Small intestine (tissue), 7 donors: Measurements from ENCODE around the gene OSBPL5. TPM values are rescaled to one million over a fixed set of nuclear protein-coding genes. Genes with fewer than 3 reads are reported as not detected.

Experiments used
- DNase-seq, 2 donors: peaks; one replicate each; pipeline versions ENCODE4 v3.0.0 to v3.0.0-alpha.2; 2013
- FAIRE-seq: peaks from 2 replicates; lab custom pipeline; 2012; peaks lifted over from hg19 to GRCh38; lab: Jason Lieb, UNC
- H3K27ac ChIP-seq, 3 donors: one replicate each; pipeline ENCODE4 v1.5.1; 2013; ENCODE audit warnings: low read length in 2 of 3, mild to moderate bottlenecking in 2 of 3, control low read depth in 1 of 3, inconsistent platforms in 1 of 3, low read depth in 1 of 3, moderate library complexity in 1 of 3
- H3K27me3 ChIP-seq, 3 donors: one replicate each; pipeline ENCODE4 v1.6.1; 2013; ENCODE audit warnings: low read length in 3 of 3, inconsistent platforms in 1 of 3; ENCODE audit not compliant: control insufficient read depth in 3 of 3, insufficient read depth in 3 of 3
- H3K36me3 ChIP-seq, 3 donors: one replicate each; pipeline ENCODE4 v1.6.1; 2013; ENCODE audit warnings: low read length in 3 of 3, inconsistent platforms in 1 of 3, low read depth in 1 of 3, mild to moderate bottlenecking in 1 of 3, moderate library complexity in 1 of 3; ENCODE audit not compliant: control insufficient read depth in 3 of 3, insufficient read depth in 2 of 3
- H3K4me1 ChIP-seq, 3 donors: one replicate each; pipeline ENCODE4 v1.6.1; 2013; ENCODE audit warnings: low read length in 2 of 3, inconsistent platforms in 1 of 3, low read depth in 1 of 3, mild to moderate bottlenecking in 1 of 3, moderate library complexity in 1 of 3; ENCODE audit not compliant: control insufficient read depth in 3 of 3, insufficient read depth in 2 of 3
- H3K4me3 ChIP-seq, 3 donors: one replicate each; pipeline ENCODE4 v1.5.1; 2013; ENCODE audit warnings: low read length in 3 of 3, control low read depth in 1 of 3, inconsistent platforms in 1 of 3, low read depth in 1 of 3, mild to moderate bottlenecking in 1 of 3, moderate library complexity in 1 of 3
- H3K9me3 ChIP-seq, 2 donors: one replicate each; pipeline ENCODE4 v1.6.1; 2013; ENCODE audit warnings: low read depth in 1 of 2, low read length in 1 of 2; ENCODE audit not compliant: control insufficient read depth in 2 of 2, insufficient read depth in 1 of 2
- WGBS, 3 donors: extraction: QIAGEN DNeasy Blood & Tissue Kit; methylation state at CpG; one replicate each; pipeline ENCODE4 v1.1.7; 2013; 5-methylcytosine and 5-hydroxymethylcytosine counted together
- polyA plus RNA-seq, 4 donors: library from polyadenylated mRNA; stranded (reverse) in 3 of 4; unstranded in 1 of 4; fragments of 200-250 nt in 3 of 4; fragments of 120-200 nt in 1 of 4; gene quantifications; one replicate each; pipeline versions ENCODE4 v1.2.1 to v1.2.3, GENCODE V29; 2013
- donor health status: healthy with polysubstance abuse.
- donor health status: control.
- donor health status: control.
- donor health status: Bipolar disorder and iron deficiency.
- donor health status: healthy.

OSBPL5 gene
- polyA plus RNA-seq, 4 donors = 1.6 to 16.3 (median 7.9) TPM

DNA sequence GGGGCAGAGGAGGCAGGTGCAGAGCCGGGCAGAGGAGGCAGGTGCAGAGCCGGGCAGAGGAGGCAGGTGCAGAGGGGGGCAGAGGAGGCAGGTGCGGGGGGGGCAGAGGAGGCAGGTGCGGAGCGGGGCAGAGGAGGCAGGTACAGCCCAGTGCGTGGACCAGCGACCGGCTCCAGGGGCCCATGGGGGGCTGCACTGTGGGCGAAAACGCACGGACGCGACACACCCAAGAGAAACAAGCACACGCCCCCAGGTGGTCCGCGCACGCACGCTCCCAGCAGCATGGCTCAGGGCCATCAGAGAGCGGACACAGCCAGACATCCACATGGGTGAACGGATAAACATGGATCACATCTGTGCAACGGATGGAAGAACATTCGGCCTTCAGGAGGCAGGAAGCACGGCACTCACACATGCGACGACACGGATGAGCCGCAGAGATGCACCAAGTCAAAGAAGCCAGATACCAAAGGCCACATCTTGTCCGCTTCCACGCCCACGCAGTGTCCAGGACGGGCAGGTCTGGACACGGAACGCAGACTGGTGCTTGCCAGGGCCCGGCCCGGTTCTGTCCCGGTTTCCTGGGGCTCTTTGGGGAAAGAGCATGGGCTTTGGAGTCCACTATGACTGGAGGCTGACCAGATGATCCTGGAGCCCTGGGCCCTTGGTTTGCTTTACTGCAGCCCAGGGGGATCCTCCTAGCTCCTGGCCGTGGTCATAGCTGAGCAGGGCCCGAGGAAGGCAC lies 21.8 kb downstream of the OSBPL5 start:
- H3K27ac ChIP-seq = no peak overlapping the region
- no peak overlapping the region for H3K4me3 ChIP-seq
- no peak for FAIRE-seq
- no peaks in the 10 kb centered on the region for H3K9me3 ChIP-seq
- 86 to 89% (median 87%) methylated on average over 32 to 38 of the region's 38 CpGs for WGBS, 3 donors
- no peak for DNase-seq
- H3K4me1 ChIP-seq = peaks cover 0 to 19% (median 0%) of the 10 kb centered on the region in 3 donors
- no peaks in the 10 kb centered on the region for H3K27me3 ChIP-seq
- peaks cover 0 to 49% (median 0%) of the 10 kb centered on the region in 3 donors for H3K36me3 ChIP-seq

DNA sequence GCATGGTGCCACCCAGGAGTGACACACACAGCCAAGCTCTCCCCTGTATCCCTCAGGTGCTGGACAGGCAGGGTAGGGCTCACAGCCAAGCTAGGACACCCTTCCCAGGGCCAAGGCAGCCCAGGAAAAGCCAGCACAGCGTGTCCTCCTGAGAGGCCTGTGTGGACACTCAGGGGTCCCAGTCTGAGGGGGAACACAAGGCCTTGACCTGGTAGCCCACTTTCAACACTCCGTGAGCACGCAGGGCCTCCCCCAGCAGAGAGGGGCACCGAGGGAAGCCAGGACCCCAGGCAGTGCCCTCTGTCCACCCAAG lies 24.9 kb downstream of the OSBPL5 start:
- Histone ChIP-seq H3K27ac (no peak overlapping the region), H3K4me1 (peaks cover 0 to 13% (median 3%) of the 10 kb centered on the region in 3 donors), H3K4me3 (no peak overlapping the region), H3K27me3 (no peaks in the 10 kb centered on the region), H3K9me3 (no peaks in the 10 kb centered on the region), H3K36me3 (peaks cover 0 to 37% (median 0%) of the 10 kb centered on the region in 3 donors)
- WGBS, 3 donors = 89 to 95% (median 94%) methylated on average over 4 of the region's 4 CpGs
- FAIRE-seq (no peak), DNase-seq (no peak)

DNA sequence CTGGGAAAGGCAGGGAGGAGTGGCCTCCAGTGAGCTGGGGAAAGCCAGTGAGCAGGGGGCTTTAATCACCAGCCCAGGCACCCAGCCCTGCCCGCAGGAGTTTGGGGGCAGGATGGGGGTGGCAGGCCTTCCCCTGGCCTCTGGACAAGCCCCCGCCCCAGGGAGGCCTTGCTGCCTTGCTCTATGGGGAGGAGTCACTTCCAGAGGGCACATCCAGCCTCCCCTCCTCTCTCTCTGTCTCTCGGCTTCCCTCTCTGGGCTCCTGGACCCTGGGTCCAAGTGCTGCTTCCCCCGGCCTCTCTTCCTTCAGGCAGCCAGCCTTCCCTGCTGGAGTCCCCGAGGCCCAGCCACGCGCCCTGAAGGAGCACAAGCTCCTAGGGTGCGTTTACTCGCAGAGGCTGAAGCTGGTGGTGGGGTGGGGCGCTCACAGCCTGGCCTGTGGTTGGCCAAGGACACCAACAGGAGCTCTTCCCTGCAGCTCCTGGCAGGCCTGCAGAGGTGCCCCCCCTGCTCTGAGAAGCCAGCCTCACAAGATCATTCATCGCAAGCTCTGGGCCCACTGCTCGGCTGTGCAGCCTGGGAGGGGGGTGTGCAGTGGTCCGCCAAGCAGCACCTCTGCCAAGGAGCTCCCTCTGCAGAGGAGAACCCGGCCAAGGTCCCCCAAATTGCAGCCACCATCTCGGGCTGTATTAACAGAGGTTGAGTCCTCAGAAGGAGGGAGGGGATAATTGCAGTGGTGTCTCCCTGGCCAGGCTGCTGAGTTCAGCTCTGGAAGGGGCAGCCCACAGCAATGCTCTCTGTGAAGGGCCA lies 25.4 kb downstream of the OSBPL5 start:
- Histone ChIP-seq H3K4me1 (peaks cover 0 to 15% (median 4%) of the 10 kb centered on the region in 3 donors), H3K9me3 (no peaks in the 10 kb centered on the region), H3K27me3 (no peaks in the 10 kb centered on the region), H3K4me3 (no peak overlapping the region), H3K27ac (no peak overlapping the region), H3K36me3 (peaks cover 0 to 32% (median 0%) of the 10 kb centered on the region in 3 donors)
- FAIRE-seq = no peak
- no peak for DNase-seq
- WGBS, 3 donors = 76 to 81% (median 79%) methylated on average over 15 of the region's 15 CpGs

GRCh38 chr11:3139086-3139440 lies 26.0 kb downstream of the OSBPL5 start:
- Histone ChIP-seq H3K36me3 (peaks cover 0 to 29% (median 0%) of the 10 kb centered on the region in 3 donors), H3K4me3 (no peak overlapping the region), H3K27me3 (no peaks in the 10 kb centered on the region), H3K9me3 (no peaks in the 10 kb centered on the region), H3K4me1 (peaks cover 0 to 15% (median 4%) of the 10 kb centered on the region in 3 donors), H3K27ac (no peak overlapping the region)
- no peak for FAIRE-seq
- no peak for DNase-seq
- WGBS, 3 donors = 63 to 81% (median 70%) methylated on average over 8 of the region's 8 CpGs

DNA sequence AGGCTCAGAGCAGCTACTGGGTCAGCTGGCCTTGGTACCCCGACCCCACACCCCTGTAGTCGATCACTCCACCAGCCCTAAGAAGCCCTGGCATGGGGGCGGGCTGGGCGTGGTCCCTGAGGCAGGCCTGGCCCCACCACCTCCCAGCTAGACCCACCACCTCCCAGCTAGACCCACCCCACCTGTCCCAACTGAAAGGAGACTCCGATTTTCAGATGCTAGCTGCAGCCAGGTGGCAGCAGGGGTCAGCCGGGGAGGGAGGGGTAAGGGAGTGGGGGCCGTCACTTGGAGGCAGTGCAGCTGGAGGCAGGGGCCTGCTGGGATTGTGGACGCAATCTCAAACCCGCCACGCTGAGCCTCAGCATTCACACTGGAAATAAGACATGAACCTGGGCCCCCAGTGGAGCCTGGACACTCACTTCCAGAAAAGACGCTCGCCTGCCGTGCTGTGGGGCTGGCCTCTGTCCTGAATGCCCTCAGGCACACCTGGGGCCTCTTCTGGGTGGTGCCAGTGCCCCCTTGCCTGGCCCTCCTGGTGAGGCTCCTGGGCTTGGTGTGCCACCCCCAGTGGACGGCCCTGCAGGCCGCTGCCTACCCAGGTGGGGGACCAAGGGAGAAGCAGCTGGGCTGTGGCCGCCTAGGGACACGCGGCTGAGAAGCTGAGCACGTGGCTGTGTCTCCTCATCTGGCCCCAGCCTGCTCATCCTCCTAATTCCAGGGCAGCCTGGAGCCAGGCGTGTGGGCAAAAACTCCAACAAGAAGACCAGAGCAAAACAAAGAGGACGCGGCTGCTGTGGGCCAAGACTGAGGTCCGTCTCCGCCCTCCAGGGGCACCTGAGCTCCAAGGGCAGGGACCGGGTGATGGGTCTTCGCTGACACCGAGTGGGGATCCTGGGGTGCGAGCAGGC lies 26.7 kb downstream of the OSBPL5 start:
- WGBS, 3 donors = 79 to 88% (median 84%) methylated on average over 24 to 28 of the region's 28 CpGs
- Histone ChIP-seq H3K27ac (no peak overlapping the region), H3K9me3 (no peaks in the 10 kb centered on the region), H3K4me1 (peaks cover 0 to 15% (median 4%) of the 10 kb centered on the region in 3 donors), H3K27me3 (no peaks in the 10 kb centered on the region), H3K36me3 (peaks cover 0 to 24% (median 0%) of the 10 kb centered on the region in 3 donors), H3K4me3 (no peak overlapping the region)
- FAIRE-seq (no peak), DNase-seq (no peak)

- Histone ChIP-seq H3K9me3 (no peaks in the 10 kb centered on the region), H3K27ac (no peak overlapping the region), H3K4me1 (peaks cover 0 to 15% (median 4%) of the 10 kb centered on the region in 3 donors), H3K36me3 (peaks cover 0 to 25% (median 0%) of the 10 kb centered on the region in 3 donors), H3K4me3 (no peak overlapping the region), H3K27me3 (no peaks in the 10 kb centered on the region)
- WGBS, 3 donors = 76 to 91% (median 79%) methylated on average over 17 of the region's 17 CpGs
- no peak for DNase-seq
- FAIRE-seq = no peak
These were observed 27.5 kb downstream of the OSBPL5 start for GRCh38 chr11:3137486-3138177.

DNA sequence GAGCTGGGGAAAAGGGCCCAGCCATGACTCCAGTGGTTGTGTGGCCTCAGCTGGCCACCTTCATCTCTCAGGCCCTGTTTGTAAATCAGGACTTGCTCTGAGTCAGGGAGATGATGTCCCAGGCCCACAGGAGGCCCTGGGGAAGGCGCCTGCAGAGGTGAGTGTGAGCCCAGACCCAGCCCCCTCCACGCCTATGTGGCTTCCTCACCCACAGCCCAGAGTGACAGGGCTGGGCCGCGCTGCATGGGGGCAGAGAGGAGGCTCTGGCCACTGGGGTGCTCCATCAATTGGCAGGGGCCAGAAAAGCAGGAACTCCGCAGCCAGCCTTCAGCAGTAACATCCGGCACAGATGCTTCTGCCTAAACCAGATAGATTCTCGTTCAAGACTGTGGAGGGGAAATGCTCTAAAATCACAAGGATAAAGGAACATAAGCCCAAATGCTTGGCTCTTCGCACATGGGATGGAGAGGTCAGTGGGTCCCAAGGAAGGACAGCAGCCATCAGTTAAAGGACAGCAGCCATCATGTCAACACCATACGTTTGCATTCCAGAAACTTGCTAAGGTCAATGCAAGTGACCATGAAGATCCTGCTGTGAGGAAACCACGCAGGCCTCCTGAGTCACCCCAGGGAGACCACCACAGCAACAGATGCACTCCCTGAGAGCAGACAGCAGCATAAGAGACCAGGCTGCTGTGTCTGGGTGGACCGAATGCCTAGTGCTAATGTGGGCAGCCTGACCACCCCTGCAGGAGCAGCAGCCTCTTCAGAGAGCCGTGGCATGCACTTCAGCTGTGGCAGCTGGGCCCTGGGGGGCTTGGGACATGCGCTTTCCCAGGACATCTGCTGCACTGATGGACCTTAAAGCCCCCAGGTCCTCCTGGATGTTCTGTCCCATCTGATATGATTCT lies 28.3 kb downstream of the OSBPL5 start:
- H3K27me3 ChIP-seq = no peaks in the 10 kb centered on the region
- peaks cover 0 to 22% (median 0%) of the 10 kb centered on the region in 3 donors for H3K36me3 ChIP-seq
- FAIRE-seq = no peak
- no peak overlapping the region for H3K27ac ChIP-seq
- H3K4me3 ChIP-seq = no peak overlapping the region
- WGBS, 3 donors = 82 to 92% (median 87%) methylated on average over 13 of the region's 13 CpGs
- no peaks in the 10 kb centered on the region for H3K9me3 ChIP-seq
- peaks cover 0 to 15% (median 4%) of the 10 kb centered on the region in 3 donors for H3K4me1 ChIP-seq
- no peak for DNase-seq
